ENCODE measurements around the gene CNTNAP1. TPM values are rescaled to one million over a fixed set of nuclear protein-coding genes. Genes with fewer than 3 reads are reported as not detected.
"Not testable (repeated sequence)": the region's sequence is repeated elsewhere in the genome, so short reads cannot be mapped to it uniquely, and the experiment has no call there.

CNTNAP1 gene
- total RNA-seq, 4 donors from 2014 or later: 0.35 to 5.0 (median 1.3) TPM

DNA sequence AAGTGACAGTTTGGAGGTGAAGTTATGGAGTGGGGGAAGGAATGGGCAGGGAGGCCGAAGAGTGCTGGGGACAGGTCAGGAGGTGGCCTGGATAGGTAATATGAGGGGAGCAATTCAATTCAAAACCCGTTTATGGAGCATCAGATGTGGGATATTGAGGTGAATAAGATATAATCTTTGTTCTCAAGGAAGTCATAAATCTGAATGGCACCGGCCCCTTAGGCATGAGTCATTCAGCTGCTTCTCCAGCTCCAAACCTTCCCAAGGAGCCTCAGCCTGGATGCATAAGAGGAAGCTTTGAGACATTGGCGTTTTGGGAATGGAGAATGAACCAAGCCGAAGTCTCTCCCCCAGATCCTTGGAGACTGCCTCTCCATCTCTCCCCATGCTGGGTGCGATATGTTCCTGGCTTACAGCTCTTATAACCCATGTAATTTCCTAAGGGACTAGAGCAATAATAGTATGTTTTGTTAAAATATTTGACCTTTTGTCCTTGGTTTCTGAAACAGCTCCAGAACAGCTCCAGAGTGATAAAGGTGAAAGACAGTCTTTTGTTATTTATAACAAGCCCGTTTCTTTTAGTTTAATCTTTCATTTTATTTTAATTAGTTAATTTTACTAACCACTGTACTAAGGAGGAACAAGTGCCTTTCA is 21.5 kb upstream of the CNTNAP1 start:
- no peaks in the 10 kb centered on the region for H3K36me3 ChIP-seq
- peaks cover 0 to 27% (median 4%) of the 10 kb centered on the region in 4 donors for H3K4me1 ChIP-seq
- no peak overlapping the region for H3K4me3 ChIP-seq
- no peaks in the 10 kb centered on the region for H3K27me3 ChIP-seq
- peak overlapping the region in 2 of 4 donors; percentile 23 to 28 for H3K27ac ChIP-seq
- no peaks in the 10 kb centered on the region for H3K9me3 ChIP-seq
- TF ChIP-seq CTCF (IDR thresholded peaks at IDR 0.05) (no peak), POLR2A (IDR thresholded peaks at IDR 0.05) (no peak)
- no peak for DNase-seq

- Histone ChIP-seq H3K9me3 (no peaks in the 10 kb centered on the region), H3K4me3 (no peak overlapping the region), H3K36me3 (peaks cover 0 to 5% (median 0%) of the 10 kb centered on the region in 3 donors), H3K27ac (no peak overlapping the region), H3K4me1 (peaks cover 0 to 33% (median 3%) of the 10 kb centered on the region in 4 donors), H3K27me3 (no peaks in the 10 kb centered on the region)
- TF ChIP-seq POLR2A (IDR thresholded peaks at IDR 0.05) (no peak), CTCF (IDR thresholded peaks at IDR 0.05) (no peak)
- DNase-seq: no peak
Observed at GRCh38 chr17:42665581-42666001, 16.7 kb upstream of the CNTNAP1 start.

DNA sequence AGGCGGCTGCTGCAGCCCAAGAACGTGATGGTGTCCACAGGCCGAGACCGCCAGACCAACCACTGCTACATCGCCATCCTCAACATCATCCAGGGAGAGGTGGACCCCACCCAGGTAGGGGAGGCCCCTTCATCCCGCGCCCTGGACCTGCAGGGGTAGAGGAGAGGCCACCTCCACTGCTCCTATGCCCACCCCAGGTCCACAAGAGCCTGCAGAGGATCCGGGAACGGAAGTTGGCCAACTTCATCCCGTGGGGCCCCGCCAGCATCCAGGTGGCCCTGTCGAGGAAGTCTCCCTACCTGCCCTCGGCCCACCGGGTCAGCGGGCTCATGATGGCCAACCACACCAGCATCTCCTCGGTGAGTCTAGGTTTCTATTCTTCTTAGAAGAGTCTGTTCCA is 16.2 kb upstream of the CNTNAP1 start:
- Histone ChIP-seq H3K4me1 (peaks cover 0 to 32% (median 3%) of the 10 kb centered on the region in 4 donors), H3K36me3 (peaks cover 0 to 10% (median 0%) of the 10 kb centered on the region in 3 donors)
- DNase-seq, H3K27ac ChIP-seq, H3K27me3 ChIP-seq, H3K9me3 ChIP-seq, H3K4me3 ChIP-seq: not testable (repeated sequence)

- Histone ChIP-seq H3K27ac (peak overlapping the region in 2 of 4 donors; percentile 22 to 31), H3K36me3 (peaks cover 0 to 22% (median 0%) of the 10 kb centered on the region in 3 donors), H3K9me3 (no peaks in the 10 kb centered on the region)
Observed at GRCh38 chr17:42667088-42667951, 15.0 kb upstream of the CNTNAP1 start.

DNA sequence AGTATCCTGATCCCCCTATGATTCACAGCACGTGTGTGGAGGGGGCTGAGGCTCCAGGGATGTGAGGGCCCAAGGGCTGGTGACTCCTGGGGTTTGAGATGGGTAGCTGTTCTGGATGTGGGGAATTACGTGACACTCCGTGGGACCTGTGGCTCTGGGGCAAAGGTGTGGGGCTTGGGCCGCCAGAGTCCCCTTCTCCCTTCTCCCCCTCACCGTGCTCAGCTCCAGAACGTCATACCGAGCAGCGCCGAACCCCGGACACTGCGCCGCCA is 12.7 kb upstream of the CNTNAP1 start:
- H3K4me1 ChIP-seq: peaks cover 0 to 48% (median 6%) of the 10 kb centered on the region in 4 donors
- no peak for DNase-seq
- no peaks in the 10 kb centered on the region for H3K27me3 ChIP-seq
- TF ChIP-seq POLR2A (IDR thresholded peaks at IDR 0.05) (no peak), CTCF (IDR thresholded peaks at IDR 0.05) (no peak)
- peaks cover 0 to 34% (median 0%) of the 10 kb centered on the region in 3 donors for H3K36me3 ChIP-seq
- peak overlapping the region in 1 of 4 donors; percentile 60 for H3K27ac ChIP-seq
- peak overlapping the region in 2 of 4 donors; percentile 31 to 50 for H3K4me3 ChIP-seq
- no peaks in the 10 kb centered on the region for H3K9me3 ChIP-seq

More at GRCh38 chr17:42667088-42667951, 15.0 kb upstream of the CNTNAP1 start:
- TF ChIP-seq POLR2A (IDR thresholded peaks at IDR 0.05): no peak
- TF ChIP-seq CTCF (IDR thresholded peaks at IDR 0.05): no peak
- Histone ChIP-seq H3K4me1 (peaks cover 0 to 29% (median 3%) of the 10 kb centered on the region in 4 donors), H3K27me3 (no peaks in the 10 kb centered on the region), H3K4me3 (no peak overlapping the region)
- peak in 1 of 3 donors; percentile 73 for DNase-seq
